Measurements from ENCODE around the gene NCAPG2. TPM values are rescaled to one million over a fixed set of nuclear protein-coding genes. Genes with fewer than 3 reads are reported as not detected.

NCAPG2 gene
- total RNA-seq, 4 donors from 2014 or later: 4.6 to 6.4 (median 5.6) TPM

GRCh38 chr7:158596309-158596708 is 108.3 kb downstream of the NCAPG2 start:
- no peak for ATAC-seq
- no peak for TF ChIP-seq POLR2A (IDR thresholded peaks at IDR 0.05)
- no peak for TF ChIP-seq EP300 (IDR thresholded peaks at IDR 0.05)
- no peak for TF ChIP-seq CTCF (IDR thresholded peaks at IDR 0.05)
- TF ChIP-seq POLR2AphosphoS5 (IDR thresholded peaks at IDR 0.05): no peak
- 80 to 100% methylated on average over 2 to 3 of the region's 4 CpGs for WGBS, 2 donors (ENCODE audit: low coverage in 1 of 2)

GRCh38 chr7:158595068-158595467 is 109.5 kb downstream of the NCAPG2 start:
- H3K27me3 ChIP-seq: no peaks in the 10 kb centered on the region
- peak; percentile 98 for ATAC-seq
- WGBS, 2 donors (ENCODE audit: low coverage in 1 of 2): 5 to 60% methylated on average over 2 to 3 of the region's 3 CpGs
- no peak overlapping the region for H3K27ac ChIP-seq
- H3K36me3 ChIP-seq: no peaks in the 10 kb centered on the region
- peaks cover 0 to 10% (median 0%) of the 10 kb centered on the region in 3 donors for H3K9me3 ChIP-seq
- no peaks in the 10 kb centered on the region for H3K4me1 ChIP-seq
- no peak overlapping the region for H3K4me3 ChIP-seq
- TF ChIP-seq EP300 (IDR thresholded peaks at IDR 0.05): no peak
- no peak for TF ChIP-seq POLR2A (IDR thresholded peaks at IDR 0.05)
- no peak for TF ChIP-seq CTCF (IDR thresholded peaks at IDR 0.05)
- TF ChIP-seq POLR2AphosphoS5 (IDR thresholded peaks at IDR 0.05): no peak

More at GRCh38 chr7:158596309-158596708, 108.3 kb downstream of the NCAPG2 start:
- peaks cover 0 to 10% (median 0%) of the 10 kb centered on the region in 3 donors for H3K9me3 ChIP-seq
- H3K36me3 ChIP-seq: no peaks in the 10 kb centered on the region
- H3K4me1 ChIP-seq: no peaks in the 10 kb centered on the region
- H3K27me3 ChIP-seq: no peaks in the 10 kb centered on the region
- H3K4me3 ChIP-seq: no peak overlapping the region
- no peak overlapping the region for H3K27ac ChIP-seq

DNA sequence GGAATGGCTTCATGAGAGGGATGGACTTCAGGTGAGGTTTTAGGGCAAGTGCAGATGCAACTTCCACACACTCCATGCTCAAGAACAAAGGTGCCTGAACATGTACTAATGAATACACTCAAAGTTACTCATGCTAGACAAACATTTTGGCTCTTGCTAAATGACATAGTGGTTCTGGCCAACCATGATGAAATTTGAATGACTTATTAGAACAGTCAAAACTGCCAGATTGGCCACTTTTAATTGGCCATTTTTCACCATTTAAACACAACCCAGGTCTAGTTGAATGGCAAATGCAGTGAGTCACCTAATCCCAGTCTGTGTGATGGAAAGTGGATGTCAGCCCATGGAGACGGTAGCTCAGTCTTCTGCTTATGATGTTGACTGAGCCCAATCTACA is 112.1 kb downstream of the NCAPG2 start:
- H3K4me3 ChIP-seq: no peak overlapping the region
- 100% methylated on average over 1 of the region's 1 CpG; no CpG with 5 or more reads in 1 of the 2 donors for WGBS, 2 donors (ENCODE audit: low coverage in 1 of 2)
- no peak overlapping the region for H3K27ac ChIP-seq
- peaks cover 0 to 10% (median 0%) of the 10 kb centered on the region in 3 donors for H3K9me3 ChIP-seq
- peaks cover 9% of the 10 kb centered on the region for H3K27me3 ChIP-seq
- no peak for ATAC-seq
- TF ChIP-seq CTCF (IDR thresholded peaks at IDR 0.05): no peak
- no peak for TF ChIP-seq EP300 (IDR thresholded peaks at IDR 0.05)
- TF ChIP-seq POLR2AphosphoS5 (IDR thresholded peaks at IDR 0.05): no peak
- no peak for TF ChIP-seq POLR2A (IDR thresholded peaks at IDR 0.05)
- peaks cover 0 to 9% (median 0%) of the 10 kb centered on the region in 3 donors for H3K4me1 ChIP-seq
- no peaks in the 10 kb centered on the region for H3K36me3 ChIP-seq

- peaks cover under 1 to 15% (median 4%) of the 10 kb centered on the region in 3 donors for H3K4me1 ChIP-seq
- no peak overlapping the region for H3K4me3 ChIP-seq
- no peaks in the 10 kb centered on the region for H3K36me3 ChIP-seq
- TF ChIP-seq POLR2AphosphoS5 (IDR thresholded peaks at IDR 0.05) (no peak), CTCF (IDR thresholded peaks at IDR 0.05) (no peak), EP300 (IDR thresholded peaks at IDR 0.05) (no peak), POLR2A (IDR thresholded peaks at IDR 0.05) (no peak)
- no peak overlapping the region for H3K27ac ChIP-seq
- peaks cover 15% of the 10 kb centered on the region for H3K27me3 ChIP-seq
- 89 to 100% methylated on average over 1 to 6 of the region's 15 CpGs for WGBS, 2 donors (ENCODE audit: low coverage in 1 of 2)
- peaks cover 0 to 10% (median 0%) of the 10 kb centered on the region in 3 donors for H3K9me3 ChIP-seq
- no peak for ATAC-seq
These were observed 112.7 kb downstream of the NCAPG2 start for GRCh38 chr7:158591944-158592343.

GRCh38 chr7:158590181-158590530 is 114.4 kb downstream of the NCAPG2 start:
- H3K27ac ChIP-seq: no peak overlapping the region
- peaks cover 33% of the 10 kb centered on the region for H3K27me3 ChIP-seq
- no peak for ATAC-seq
- no peak overlapping the region for H3K4me3 ChIP-seq
- no peaks in the 10 kb centered on the region for H3K36me3 ChIP-seq
- H3K4me1 ChIP-seq: peaks cover 9 to 31% (median 18%) of the 10 kb centered on the region in 3 donors
- peaks cover 0 to 10% (median 0%) of the 10 kb centered on the region in 3 donors for H3K9me3 ChIP-seq
- no peak for TF ChIP-seq POLR2AphosphoS5 (IDR thresholded peaks at IDR 0.05)
- TF ChIP-seq CTCF (IDR thresholded peaks at IDR 0.05): no peak
- no peak for TF ChIP-seq POLR2A (IDR thresholded peaks at IDR 0.05)
- no peak for TF ChIP-seq EP300 (IDR thresholded peaks at IDR 0.05)
- 87 to 88% methylated on average over 8 to 12 of the region's 12 CpGs for WGBS, 2 donors (ENCODE audit: low coverage in 1 of 2)

Measured in gastroesophageal sphincter (tissue), 4 donors.